K562 (cell line): Measurements from ENCODE around the gene SETD4. TPM values are rescaled to one million over a fixed set of nuclear protein-coding genes. Genes with fewer than 3 reads are reported as not detected.
A peak's percentile ranks its signal among the peaks of the same experiment; 100 is the strongest.

Experiments
- CBX1 ChIP-seq: sonication (generic); IDR thresholded peaks from 2 replicates; pipeline ENCODE4 v1.6.1; 2016; ENCODE audit warnings: antibody characterized with exemption, low read depth, mild to moderate bottlenecking
- COPS2 ChIP-seq: fragments of 450-650 bp; conservative IDR thresholded peaks from 2 replicates; pipeline ENCODE4 v1.6.1; 2016; ENCODE audit warnings: mild to moderate bottlenecking, moderate library complexity
- ERF ChIP-seq: fragments of 450-650 bp; formaldehyde crosslinking; IDR thresholded peaks from 2 replicates; pipeline ENCODE4 v1.4.0; 2020; ENCODE audit warnings: mild to moderate bottlenecking, mixed read lengths
- FOXK2 ChIP-seq, 2 experiments: fragments of 450-650 bp; IDR thresholded peaks in 1 of 2; conservative IDR thresholded peaks in 1 of 2; 2 replicates each; pipeline ENCODE4 v1.6.1; 2016; ENCODE audit warnings: low read depth in 2 of 2, mild to moderate bottlenecking in 1 of 2
- FOXP1 ChIP-seq: sonication (generic); formaldehyde crosslinking; IDR thresholded peaks from 2 replicates; pipeline ENCODE4 v1.8.0; 2022; ENCODE audit warnings: mild to moderate bottlenecking, missing genetic modification reagents
- JUNB ChIP-seq: fragments of 450-650 bp; formaldehyde crosslinking; conservative IDR thresholded peaks from 2 replicates; pipeline ENCODE4 v1.4.0; 2020; ENCODE audit warnings: mild to moderate bottlenecking
- KDM1A ChIP-seq, 2 experiments: fragments of 450-650 bp; IDR thresholded peaks; 2 replicates each; pipeline ENCODE4 v1.6.1; 2016; ENCODE audit warnings: mild to moderate bottlenecking in 2 of 2
- LEF1 ChIP-seq: fragments of 450-650 bp; IDR thresholded peaks from 2 replicates; pipeline ENCODE4 v1.6.1; 2016; ENCODE audit warnings: mild to moderate bottlenecking
- MBD2 ChIP-seq: sonication (generic); IDR thresholded peaks from 2 replicates; pipeline ENCODE4 v1.6.1; 2016; ENCODE audit warnings: low read depth, borderline replicate concordance
- POLR2AphosphoS2 ChIP-seq: IDR thresholded peaks from 2 replicates; pipeline ENCODE4 v1.6.1; 2012; ENCODE audit warnings: low read length, improper control_type of control experiment
- POLR2B ChIP-seq: fragments of 450-650 bp; IDR thresholded peaks from 2 replicates; pipeline ENCODE4 v1.6.1; 2018; ENCODE audit warnings: low read depth; ENCODE audit not compliant: partially characterized antibody
- RAD21 ChIP-seq, 2 experiments: fragments of 250-450 bp in 1 of 2; fragments of 450-650 bp in 1 of 2; sonication (Bioruptor Pico) in 1 of 2; formaldehyde crosslinking in 1 of 2; IDR thresholded peaks in 1 of 2; conservative IDR thresholded peaks in 1 of 2; 2 replicates each; pipeline versions ENCODE4 v1.4.0 to v1.8.0; 2020 to 2022; ENCODE audit warnings: mild to moderate bottlenecking in 2 of 2, moderate library complexity in 1 of 2
- RBM22 ChIP-seq: fragments of 200-400 bp; formaldehyde crosslinking; IDR thresholded peaks from 2 replicates; pipeline ENCODE4 v1.6.1; 2018; ENCODE audit warnings: low read length, low read depth; ENCODE audit not compliant: poor library complexity, severe bottlenecking
- SMARCE1 ChIP-seq: fragments of 450-650 bp; IDR thresholded peaks from 2 replicates; pipeline ENCODE4 v1.7.1; 2016; ENCODE audit warnings: mild to moderate bottlenecking
- SREBF2 ChIP-seq: sonication (generic); formaldehyde crosslinking; IDR thresholded peaks from 2 replicates; pipeline ENCODE4 v1.4.0; 2020; ENCODE audit warnings: mild to moderate bottlenecking, missing genetic modification reagents
- STAT5B ChIP-seq: fragments of 250-450 bp; sonication (Bioruptor Pico); IDR thresholded peaks from 2 replicates; pipeline ENCODE4 v1.8.0; 2021; ENCODE audit warnings: mild to moderate bottlenecking, inconsistent platforms
- TAF7 ChIP-seq: fragments of 450-650 bp; IDR thresholded peaks from 2 replicates; pipeline ENCODE4 v1.6.1; 2016; ENCODE audit warnings: missing genetic modification characterization, missing compliant biosample characterization
- WHSC1 ChIP-seq: IDR thresholded peaks from one replicate; pipeline ENCODE4 v1.6.1; 2012; ENCODE audit warnings: low read length, control low read depth, inconsistent platforms
- ZBTB17 ChIP-seq: fragments of 450-650 bp; formaldehyde crosslinking; IDR thresholded peaks from 2 replicates; pipeline ENCODE4 v1.4.0; 2020; ENCODE audit warnings: mild to moderate bottlenecking
- ZNF263 ChIP-seq: sonication (generic); formaldehyde crosslinking; IDR thresholded peaks from 2 replicates; pipeline ENCODE4 v1.8.0; 2022; ENCODE audit warnings: mild to moderate bottlenecking, missing genetic modification reagents, borderline replicate concordance
- polyA plus RNA-seq, 8 experiments: library from polyadenylated mRNA; depleted of rRNA in 4 of 8; stranded (reverse) in 5 of 8; unstranded in 3 of 8; fragments of >200 nt; fragmentation: Nextera tagmentation in 2 of 8; fragmentation: Illumina TruSeq in 1 of 8; extraction: Ambion mirVana in 2 of 8; extraction: Trizol in 1 of 8; gene quantifications; 2 replicates each; pipeline versions ENCODE4 v1.2.1 to v1.2.3, GENCODE V29; 2011 to 2014; ENCODE audit warnings: inconsistent platforms in 1 of 8, missing spikeins in 1 of 8
- total RNA-seq, 7 experiments: library from RNA; depleted of rRNA in 6 of 7; stranded (reverse); fragments of >200 nt in 6 of 7; fragmentation: Illumina TruSeq in 2 of 7; extraction: Trizol in 2 of 7; gene quantifications; 2 replicates each; pipeline versions ENCODE4 v1.2.1 to v1.2.3, GENCODE V29; 2011 to 2021; ENCODE audit warnings: low replicate concordance in 1 of 7
- TF ChIP-seq, protein P1 (sequence below): sonication (generic); formaldehyde crosslinking; IDR thresholded peaks from 2 replicates; pipeline ENCODE4 v1.8.0; 2023; ENCODE audit warnings: mild to moderate bottlenecking, missing genetic modification reagents
- TF ChIP-seq, protein P2 (sequence below): sonication (generic); formaldehyde crosslinking; IDR thresholded peaks from 2 replicates; pipeline ENCODE4 v1.8.0; 2022; ENCODE audit warnings: mild to moderate bottlenecking, low read depth, missing genetic modification reagents
- TF ChIP-seq, protein P3 (sequence below): fragments of 250-450 bp; sonication (Bioruptor Pico); IDR thresholded peaks from 2 replicates; pipeline ENCODE4 v1.8.0; 2022; ENCODE audit warnings: inconsistent platforms
- TF ChIP-seq, protein P4 (sequence below), 2 experiments: fragments of 450-650 bp; conservative IDR thresholded peaks; 2 replicates each; pipeline ENCODE4 v1.6.1; 2017; ENCODE audit warnings: mild to moderate bottlenecking in 2 of 2, moderate library complexity in 2 of 2

Gene SETD4
- total and polyA plus RNA-seq, 9 of the 15 experiments (the other 6 are each of a cell fraction or from before 2014, with no cell fraction given) = 16.1 to 51.3 (median 25.7) TPM

DNA sequence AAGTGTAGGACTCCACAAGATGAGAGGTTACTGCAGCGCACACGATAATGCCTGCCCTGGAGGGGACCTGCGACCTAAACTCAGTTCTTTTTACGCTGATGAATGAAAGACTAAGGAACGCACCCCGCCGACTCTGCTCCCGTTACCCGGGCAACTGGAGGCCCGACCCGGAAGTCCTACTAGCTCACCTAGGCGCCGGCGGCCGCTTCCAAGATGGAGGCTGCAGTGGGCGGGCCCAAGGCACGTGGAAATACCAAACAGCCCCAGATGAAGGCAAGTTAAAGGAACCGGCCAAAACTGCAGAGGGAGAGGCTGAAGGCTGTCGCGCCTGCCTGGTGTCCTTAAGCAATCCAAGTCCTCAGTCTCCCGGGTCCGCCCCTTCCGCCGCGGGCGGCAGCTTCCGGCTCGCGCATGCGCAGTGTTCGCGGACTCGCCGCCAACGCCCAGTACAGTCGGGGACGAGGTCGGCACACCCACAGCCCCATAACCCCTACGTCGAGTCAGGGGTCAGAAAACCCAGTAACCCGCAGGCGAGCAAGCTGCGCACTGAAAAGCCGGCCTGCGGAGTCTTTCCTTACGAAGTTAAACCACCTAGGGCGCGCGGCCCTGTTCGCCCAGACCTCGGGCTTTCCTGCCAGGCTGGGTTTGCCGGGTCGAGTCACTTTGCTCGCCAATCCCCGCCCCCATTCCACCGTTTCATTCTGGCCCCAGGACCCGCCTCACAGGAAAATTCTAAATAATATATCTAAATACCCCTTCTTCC, at the start of gene SETD4 (continued):
- TF ChIP-seq, protein P1, sequence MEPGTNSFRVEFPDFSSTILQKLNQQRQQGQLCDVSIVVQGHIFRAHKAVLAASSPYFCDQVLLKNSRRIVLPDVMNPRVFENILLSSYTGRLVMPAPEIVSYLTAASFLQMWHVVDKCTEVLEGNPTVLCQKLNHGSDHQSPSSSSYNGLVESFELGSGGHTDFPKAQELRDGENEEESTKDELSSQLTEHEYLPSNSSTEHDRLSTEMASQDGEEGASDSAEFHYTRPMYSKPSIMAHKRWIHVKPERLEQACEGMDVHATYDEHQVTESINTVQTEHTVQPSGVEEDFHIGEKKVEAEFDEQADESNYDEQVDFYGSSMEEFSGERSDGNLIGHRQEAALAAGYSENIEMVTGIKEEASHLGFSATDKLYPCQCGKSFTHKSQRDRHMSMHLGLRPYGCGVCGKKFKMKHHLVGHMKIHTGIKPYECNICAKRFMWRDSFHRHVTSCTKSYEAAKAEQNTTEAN (CRISPR knock-in tag) = peak; percentile 82; the same call in 1 of the 2 replicates
- TF ChIP-seq POLR2AphosphoS2 (no peak), COPS2 (no peak), TAF7 (0 out of 2 replicates have a peak, but pooled peaks have one; percentile 23), JUNB (no peak), WHSC1 (no peak), FOXP1 (CRISPR knock-in tag) (peak; percentile 92), RAD21 (CRISPR knock-in tag; conservative IDR thresholded peaks at IDR 0.05 in 1 of 2, IDR thresholded peaks at IDR 0.05 in 1 of 2) (peak in 1 of 2 experiments; percentile 2; a peak in 1 of 4 replicates), ZNF263 (CRISPR knock-in tag) (peak; percentile 8; the same call in 1 of the 2 replicates), STAT5B (no peak), POLR2B (peak; percentile 95), CBX1 (peak; percentile 78; the same call in 1 of the 2 replicates), ZBTB17 (peak; percentile 91), SREBF2 (CRISPR knock-in tag) (no peak), MBD2 (no peak), SMARCE1 (peak; percentile 32; the same call in 1 of the 2 replicates), LEF1 (no peak), ERF (CRISPR knock-in tag) (peak; percentile 83; the same call in 1 of the 2 replicates), RBM22 (peak; percentile 60), FOXK2 (conservative IDR thresholded peaks at IDR 0.05 in 1 of 2, IDR thresholded peaks at IDR 0.05 in 1 of 2; ENCODE audit: low read depth in 2 of 2) (peak; percentile 28 to 37; a peak in 1 of 4 replicates), KDM1A (IDR thresholded peaks at IDR 0.05) (no peak)
- TF ChIP-seq, protein P2, sequence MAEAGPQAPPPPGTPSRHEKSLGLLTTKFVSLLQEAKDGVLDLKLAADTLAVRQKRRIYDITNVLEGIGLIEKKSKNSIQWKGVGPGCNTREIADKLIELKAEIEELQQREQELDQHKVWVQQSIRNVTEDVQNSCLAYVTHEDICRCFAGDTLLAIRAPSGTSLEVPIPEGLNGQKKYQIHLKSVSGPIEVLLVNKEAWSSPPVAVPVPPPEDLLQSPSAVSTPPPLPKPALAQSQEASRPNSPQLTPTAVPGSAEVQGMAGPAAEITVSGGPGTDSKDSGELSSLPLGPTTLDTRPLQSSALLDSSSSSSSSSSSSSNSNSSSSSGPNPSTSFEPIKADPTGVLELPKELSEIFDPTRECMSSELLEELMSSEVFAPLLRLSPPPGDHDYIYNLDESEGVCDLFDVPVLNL (CRISPR knock-in tag) = no peak
- TF ChIP-seq, protein P3, sequence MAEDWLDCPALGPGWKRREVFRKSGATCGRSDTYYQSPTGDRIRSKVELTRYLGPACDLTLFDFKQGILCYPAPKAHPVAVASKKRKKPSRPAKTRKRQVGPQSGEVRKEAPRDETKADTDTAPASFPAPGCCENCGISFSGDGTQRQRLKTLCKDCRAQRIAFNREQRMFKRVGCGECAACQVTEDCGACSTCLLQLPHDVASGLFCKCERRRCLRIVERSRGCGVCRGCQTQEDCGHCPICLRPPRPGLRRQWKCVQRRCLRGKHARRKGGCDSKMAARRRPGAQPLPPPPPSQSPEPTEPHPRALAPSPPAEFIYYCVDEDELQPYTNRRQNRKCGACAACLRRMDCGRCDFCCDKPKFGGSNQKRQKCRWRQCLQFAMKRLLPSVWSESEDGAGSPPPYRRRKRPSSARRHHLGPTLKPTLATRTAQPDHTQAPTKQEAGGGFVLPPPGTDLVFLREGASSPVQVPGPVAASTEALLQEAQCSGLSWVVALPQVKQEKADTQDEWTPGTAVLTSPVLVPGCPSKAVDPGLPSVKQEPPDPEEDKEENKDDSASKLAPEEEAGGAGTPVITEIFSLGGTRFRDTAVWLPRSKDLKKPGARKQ (CRISPR knock-in tag) = no peak
- TF ChIP-seq, protein P4, sequence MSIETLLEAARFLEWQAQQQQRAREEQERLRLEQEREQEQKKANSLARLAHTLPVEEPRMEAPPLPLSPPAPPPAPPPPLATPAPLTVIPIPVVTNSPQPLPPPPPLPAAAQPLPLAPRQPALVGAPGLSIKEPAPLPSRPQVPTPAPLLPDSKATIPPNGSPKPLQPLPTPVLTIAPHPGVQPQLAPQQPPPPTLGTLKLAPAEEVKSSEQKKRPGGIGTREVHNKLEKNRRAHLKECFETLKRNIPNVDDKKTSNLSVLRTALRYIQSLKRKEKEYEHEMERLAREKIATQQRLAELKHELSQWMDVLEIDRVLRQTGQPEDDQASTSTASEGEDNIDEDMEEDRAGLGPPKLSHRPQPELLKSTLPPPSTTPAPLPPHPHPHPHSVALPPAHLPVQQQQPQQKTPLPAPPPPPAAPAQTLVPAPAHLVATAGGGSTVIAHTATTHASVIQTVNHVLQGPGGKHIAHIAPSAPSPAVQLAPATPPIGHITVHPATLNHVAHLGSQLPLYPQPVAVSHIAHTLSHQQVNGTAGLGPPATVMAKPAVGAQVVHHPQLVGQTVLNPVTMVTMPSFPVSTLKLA (conservative IDR thresholded peaks at IDR 0.05) = peak; percentile 97 to 98
